Skeletal muscle tissue (tissue), 4 donors: Measurements from ENCODE around the gene ADISSP. TPM values are rescaled to one million over a fixed set of nuclear protein-coding genes. Genes with fewer than 3 reads are reported as not detected.

Experiments used
- H3K27ac ChIP-seq: one replicate; pipeline ENCODE4 v1.7.0; 2013; ENCODE audit warnings: mild to moderate bottlenecking, low read depth, low read length, inconsistent platforms
- H3K27me3 ChIP-seq, 3 donors: one replicate each; pipeline ENCODE4 v1.7.0; 2013; ENCODE audit warnings: low read length in 3 of 3; ENCODE audit not compliant: control insufficient read depth in 3 of 3, insufficient read depth in 3 of 3
- H3K36me3 ChIP-seq, 3 donors: one replicate each; pipeline ENCODE4 v1.7.0; 2013; ENCODE audit warnings: low read length in 3 of 3; ENCODE audit not compliant: control insufficient read depth in 3 of 3, insufficient read depth in 3 of 3
- H3K4me1 ChIP-seq, 3 donors: one replicate each; pipeline ENCODE4 v1.7.0; 2013; ENCODE audit warnings: low read length in 3 of 3, mild to moderate bottlenecking in 3 of 3; ENCODE audit not compliant: control insufficient read depth in 3 of 3, insufficient read depth in 3 of 3
- H3K4me3 ChIP-seq, 3 donors: one replicate each; pipeline ENCODE4 v1.7.0; 2013; ENCODE audit warnings: low read length in 3 of 3
- H3K9ac ChIP-seq, 3 donors: one replicate each; pipeline ENCODE4 v1.7.0; 2013; ENCODE audit warnings: low read length in 3 of 3, mild to moderate bottlenecking in 3 of 3, moderate library complexity in 2 of 3, low read depth in 1 of 3
- H3K9me3 ChIP-seq, 3 donors: one replicate each; pipeline ENCODE4 v1.7.0; 2013; ENCODE audit warnings: low read length in 3 of 3; ENCODE audit not compliant: control insufficient read depth in 3 of 3
- total RNA-seq: library from RNA; depleted of rRNA; stranded (reverse); fragments of >200 nt; gene quantifications from one replicate; pipeline ENCODE4 v1.2.3, GENCODE V29; 2014
- donor health status: Osteomylitis.

ADISSP gene
- total RNA-seq, 1 donor from 2014 or later: 9.4 TPM

DNA sequence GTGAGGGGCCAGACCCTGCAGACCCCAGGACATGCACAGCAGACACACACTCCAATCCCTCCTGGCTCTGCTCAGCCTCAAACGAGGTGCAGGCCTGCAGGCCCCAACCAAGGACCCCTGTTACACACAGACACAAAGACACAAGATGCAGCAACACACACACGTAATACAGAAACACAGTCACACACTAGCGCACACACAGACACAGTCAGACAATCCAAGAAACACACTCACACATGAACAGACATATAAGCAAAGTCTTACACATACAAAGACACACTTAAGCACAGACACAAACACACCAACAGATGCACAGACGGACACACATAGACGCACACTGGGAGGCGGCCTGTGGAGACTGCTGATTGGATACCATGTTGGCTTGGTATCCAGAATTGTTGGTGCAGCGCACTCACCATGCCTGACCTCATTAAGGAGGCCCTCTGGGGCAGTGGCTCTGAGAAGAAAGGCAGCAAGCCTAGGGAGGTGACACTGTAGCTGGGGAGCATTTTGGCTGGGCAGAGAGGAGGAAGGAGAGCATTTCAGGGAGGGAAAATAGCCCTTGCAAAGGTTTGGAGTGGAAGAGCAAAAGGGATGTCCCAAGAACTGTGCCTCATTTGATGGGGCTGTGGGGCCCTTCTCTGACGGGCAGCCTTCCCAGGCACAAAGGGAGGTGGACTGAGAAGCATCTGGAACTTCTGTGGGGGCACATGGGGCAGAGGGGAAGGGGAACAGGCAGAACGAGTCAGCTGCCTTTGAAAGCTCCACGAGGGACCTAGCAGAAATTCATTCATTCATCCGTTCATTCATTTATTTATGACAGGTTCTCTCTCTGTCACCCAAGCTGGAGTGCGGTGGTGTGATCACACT lies 36.5 kb downstream of the ADISSP start:
- no peak overlapping the region for H3K27ac ChIP-seq
- no peak overlapping the region for H3K4me3 ChIP-seq
- peaks cover 25 to 29% (median 27%) of the 10 kb centered on the region in 3 donors for H3K4me1 ChIP-seq
- peaks cover 16 to 30% (median 24%) of the 10 kb centered on the region in 3 donors for H3K27me3 ChIP-seq
- H3K9ac ChIP-seq: no peak overlapping the region
- H3K36me3 ChIP-seq: no peaks in the 10 kb centered on the region
- no peaks in the 10 kb centered on the region for H3K9me3 ChIP-seq

DNA sequence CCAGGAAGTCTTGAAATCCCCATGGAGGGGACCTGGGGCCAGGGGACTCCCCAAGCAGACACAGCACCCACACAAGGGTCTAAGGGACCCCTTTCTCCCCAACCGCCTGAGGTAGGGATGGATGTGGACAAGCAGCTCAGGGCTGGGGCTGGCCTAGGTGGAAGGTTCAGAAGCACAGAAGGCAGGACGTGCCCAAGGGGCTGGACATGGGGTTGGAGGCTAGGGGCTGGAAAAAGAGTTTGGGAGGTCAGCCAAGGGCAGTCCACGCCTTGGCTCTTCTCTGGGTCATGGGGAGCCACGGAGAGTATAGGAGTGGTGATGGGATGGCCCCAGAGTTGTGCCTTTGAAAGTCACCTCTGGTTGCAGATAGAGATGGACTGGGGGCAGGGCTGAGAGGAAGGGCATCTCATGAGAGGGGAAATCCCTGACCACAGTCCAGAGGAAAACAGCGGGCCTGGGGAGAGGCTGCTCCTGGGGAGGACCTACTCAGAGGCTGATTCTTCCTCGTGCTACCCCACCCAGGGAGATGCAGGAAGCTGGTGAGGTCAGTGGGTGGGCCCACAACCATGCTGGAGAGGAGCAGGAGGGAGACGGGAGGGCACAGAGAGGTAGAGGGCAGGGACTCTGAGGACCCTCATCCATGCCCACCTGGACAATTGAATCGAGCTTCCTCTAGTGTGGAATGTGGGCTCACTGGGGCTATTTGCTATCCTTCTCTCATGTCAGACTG lies 37.6 kb downstream of the ADISSP start:
- Histone ChIP-seq H3K4me1 (peaks cover 21 to 28% (median 25%) of the 10 kb centered on the region in 3 donors), H3K36me3 (no peaks in the 10 kb centered on the region), H3K27ac (no peak overlapping the region), H3K4me3 (no peak overlapping the region), H3K27me3 (peaks cover 15 to 30% (median 24%) of the 10 kb centered on the region in 3 donors), H3K9me3 (no peaks in the 10 kb centered on the region), H3K9ac (no peak overlapping the region)

DNA sequence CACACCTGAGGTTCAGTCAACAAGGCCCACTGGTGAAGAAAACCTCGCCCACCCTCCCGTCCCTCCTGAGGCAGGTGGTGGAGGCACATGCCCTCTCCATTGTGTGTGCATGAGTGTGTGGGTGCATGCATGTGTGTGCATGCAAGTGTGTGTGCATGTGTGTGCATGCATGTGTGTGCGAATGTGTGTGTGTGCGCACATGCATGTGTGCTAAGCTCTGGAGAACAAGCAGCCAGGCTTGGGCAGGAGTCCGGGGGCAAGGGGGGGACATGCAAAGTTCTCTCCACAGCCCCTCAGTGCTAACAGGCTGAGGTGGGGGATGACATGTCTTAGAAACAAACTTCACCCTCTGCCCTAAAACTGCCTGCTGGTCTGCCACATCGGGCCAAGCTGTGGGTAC lies 38.2 kb downstream of the ADISSP start:
- Histone ChIP-seq H3K27me3 (peaks cover 15 to 30% (median 24%) of the 10 kb centered on the region in 3 donors), H3K4me1 (peaks cover 20 to 28% (median 24%) of the 10 kb centered on the region in 3 donors)

DNA sequence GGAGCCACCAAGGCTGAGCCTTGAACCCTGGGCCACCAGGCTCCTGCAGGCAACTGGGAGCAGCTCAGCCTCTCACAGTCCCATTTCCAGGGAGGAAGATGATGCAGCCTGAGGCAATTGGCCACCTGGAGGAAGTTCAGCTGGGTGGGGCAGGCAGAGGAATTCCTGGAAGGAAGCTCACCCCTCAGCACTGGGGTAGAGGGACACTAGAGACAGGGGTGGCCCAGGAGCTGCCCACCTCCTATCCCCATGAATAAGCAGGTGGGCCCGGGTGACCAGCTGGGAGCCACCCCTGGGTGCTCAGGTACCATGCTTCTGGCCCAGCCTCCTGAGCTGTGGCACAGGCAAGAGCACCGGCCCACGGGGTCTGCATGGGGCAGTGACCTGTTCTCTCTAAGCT lies 38.7 kb downstream of the ADISSP start:
- no peaks in the 10 kb centered on the region for H3K9me3 ChIP-seq
- H3K9ac ChIP-seq: no peak overlapping the region
- peaks cover 20 to 26% (median 23%) of the 10 kb centered on the region in 3 donors for H3K4me1 ChIP-seq
- peaks cover 15 to 30% (median 24%) of the 10 kb centered on the region in 3 donors for H3K27me3 ChIP-seq
- H3K27ac ChIP-seq: no peak overlapping the region
- no peak overlapping the region for H3K4me3 ChIP-seq
- H3K36me3 ChIP-seq: no peaks in the 10 kb centered on the region

More for the DNA sequence above, 38.2 kb downstream of the ADISSP start:
- H3K36me3 ChIP-seq: no peaks in the 10 kb centered on the region
- H3K9me3 ChIP-seq: no peaks in the 10 kb centered on the region
- H3K27ac ChIP-seq: no peak overlapping the region
- no peak overlapping the region for H3K9ac ChIP-seq
- H3K4me3 ChIP-seq: no peak overlapping the region

DNA sequence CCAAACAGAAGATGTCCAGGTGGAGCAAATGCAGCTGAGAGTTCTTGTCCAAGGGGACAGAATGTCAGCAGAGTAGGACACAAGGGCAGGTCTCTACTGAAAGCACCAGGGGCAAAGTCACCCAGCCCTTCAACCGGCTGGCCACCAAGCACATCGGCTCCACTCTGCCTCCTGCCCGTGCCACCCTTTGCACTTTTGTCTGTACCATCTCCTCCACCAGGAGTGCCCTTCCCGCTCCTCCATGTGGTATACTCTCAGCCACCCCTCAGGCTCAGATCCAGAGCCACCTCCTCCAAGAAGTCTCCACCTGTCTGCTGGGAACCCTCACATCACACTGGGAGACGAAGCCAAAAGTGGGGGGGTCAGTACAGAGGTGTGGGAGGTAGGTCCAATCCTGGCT lies 39.2 kb downstream of the ADISSP start:
- no peaks in the 10 kb centered on the region for H3K36me3 ChIP-seq
- H3K9me3 ChIP-seq: no peaks in the 10 kb centered on the region
- peak overlapping the region in 1 of 3 donors; percentile 3 for H3K9ac ChIP-seq
- H3K27ac ChIP-seq: peak overlapping the region; percentile 34
- H3K4me1 ChIP-seq: peaks cover 20 to 26% (median 22%) of the 10 kb centered on the region in 3 donors
- peaks cover 15 to 26% (median 21%) of the 10 kb centered on the region in 3 donors for H3K27me3 ChIP-seq
- H3K4me3 ChIP-seq: no peak overlapping the region

DNA sequence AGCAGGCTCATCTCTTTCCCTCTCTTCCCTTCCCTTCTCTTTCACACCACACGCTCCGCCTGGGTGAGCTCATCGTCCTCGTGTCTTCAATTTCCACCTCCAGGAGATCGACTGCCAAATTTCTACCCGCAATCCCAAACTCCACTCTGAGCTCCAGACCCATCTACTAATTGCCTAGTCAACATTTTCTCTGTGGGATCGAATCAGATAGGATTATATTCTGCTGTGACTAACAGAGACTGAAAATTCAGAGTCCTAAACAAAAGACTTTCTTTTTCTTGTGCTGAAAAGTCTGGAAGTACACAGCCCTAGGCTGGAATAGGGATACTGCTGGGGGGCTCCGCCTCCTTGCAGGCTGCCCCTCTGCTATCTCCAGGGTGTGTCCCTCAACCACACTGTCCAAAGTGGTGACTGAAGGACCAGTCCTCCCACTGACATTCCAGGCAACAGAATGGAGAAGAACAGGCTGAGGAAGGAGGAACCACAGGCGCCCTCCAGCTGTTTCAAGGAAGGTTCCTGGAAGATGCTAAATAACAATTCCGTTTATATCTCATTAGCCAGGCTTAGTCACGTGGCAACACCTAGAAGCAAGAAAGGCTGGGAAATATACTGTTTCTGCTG lies 40.0 kb downstream of the ADISSP start:
- no peaks in the 10 kb centered on the region for H3K9me3 ChIP-seq
- H3K36me3 ChIP-seq: no peaks in the 10 kb centered on the region
- H3K27me3 ChIP-seq: peaks cover 10 to 19% (median 15%) of the 10 kb centered on the region in 3 donors
- peaks cover 20 to 26% (median 22%) of the 10 kb centered on the region in 3 donors for H3K4me1 ChIP-seq
- H3K9ac ChIP-seq: peak overlapping the region in 2 of 3 donors; percentile 12 to 25
- H3K27ac ChIP-seq: peak overlapping the region; percentile 34
- peak overlapping the region in 2 of 3 donors; percentile 13 to 20 for H3K4me3 ChIP-seq

DNA sequence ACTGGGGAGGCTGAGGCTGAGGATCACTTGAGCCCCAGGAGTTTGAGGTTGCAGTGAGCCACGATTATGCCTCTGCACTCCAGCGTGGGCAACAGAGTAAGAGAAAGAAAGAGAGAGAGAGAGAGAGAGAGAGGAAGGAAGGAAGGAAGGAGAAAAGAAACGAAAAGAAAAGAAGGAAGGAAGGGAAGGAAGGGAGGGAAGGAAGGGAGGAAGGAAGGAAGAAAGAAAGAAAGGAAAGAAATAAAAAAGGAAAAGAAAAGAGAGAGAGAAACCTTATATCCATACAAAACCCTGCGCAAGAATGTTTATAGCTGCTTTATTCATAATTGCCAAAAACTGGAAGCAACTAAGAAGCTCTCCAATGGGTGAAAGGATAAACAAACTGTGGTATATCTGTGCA lies 43.2 kb downstream of the ADISSP start:
- Histone ChIP-seq H3K9ac (no peak overlapping the region), H3K9me3 (no peaks in the 10 kb centered on the region), H3K4me3 (no peak overlapping the region), H3K4me1 (peaks cover 13 to 17% (median 16%) of the 10 kb centered on the region in 3 donors), H3K27ac (no peak overlapping the region), H3K36me3 (no peaks in the 10 kb centered on the region), H3K27me3 (peaks cover 2 to 9% (median 5%) of the 10 kb centered on the region in 3 donors)

DNA sequence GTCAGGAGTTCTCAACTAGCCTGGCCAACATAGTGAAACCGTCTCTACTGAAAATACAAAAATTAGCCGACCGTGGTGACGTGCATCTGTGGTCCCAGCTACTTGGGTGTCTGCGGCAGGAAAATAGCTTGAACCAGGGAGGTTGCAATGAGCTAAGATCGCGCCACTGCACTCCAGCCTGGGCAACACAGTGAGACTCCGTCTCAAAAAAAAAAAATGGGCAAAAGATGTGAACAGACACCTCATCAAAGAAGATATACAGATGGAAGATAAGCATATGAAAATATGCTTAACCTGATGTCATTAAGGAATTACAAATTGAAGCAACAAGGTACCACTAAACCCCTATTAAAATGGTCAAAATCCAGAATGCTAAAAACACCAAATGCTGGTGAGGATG lies 44.3 kb downstream of the ADISSP start:
- Histone ChIP-seq H3K4me1 (peaks cover 5 to 11% (median 7%) of the 10 kb centered on the region in 3 donors), H3K9ac (no peak overlapping the region), H3K36me3 (no peaks in the 10 kb centered on the region), H3K27ac (no peak overlapping the region), H3K4me3 (no peak overlapping the region), H3K9me3 (no peaks in the 10 kb centered on the region), H3K27me3 (peaks cover 0 to 4% (median 2%) of the 10 kb centered on the region in 3 donors)

DNA sequence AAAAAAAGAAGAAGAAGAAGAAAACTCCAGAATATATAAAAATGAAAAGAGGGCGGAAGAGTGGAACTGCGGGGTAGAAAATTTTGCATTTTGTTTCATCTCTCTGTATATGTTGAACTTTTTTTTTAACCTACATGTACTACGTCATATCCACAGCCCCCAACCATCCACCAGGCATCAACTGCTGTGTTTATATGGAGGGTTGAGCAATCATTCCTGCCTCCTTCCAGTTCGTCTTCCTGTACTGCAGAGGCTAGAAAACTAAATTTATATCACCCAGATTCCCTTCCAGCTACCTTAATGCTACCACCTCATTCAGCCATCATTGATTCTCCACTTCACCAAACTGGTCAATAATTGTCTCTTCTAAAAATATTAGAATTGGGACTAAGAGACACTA lies 45.6 kb downstream of the ADISSP start:
- no peak overlapping the region for H3K4me3 ChIP-seq
- no peaks in the 10 kb centered on the region for H3K27me3 ChIP-seq
- no peak overlapping the region for H3K9ac ChIP-seq
- no peaks in the 10 kb centered on the region for H3K4me1 ChIP-seq
- no peaks in the 10 kb centered on the region for H3K36me3 ChIP-seq
- no peaks in the 10 kb centered on the region for H3K9me3 ChIP-seq
- H3K27ac ChIP-seq: no peak overlapping the region
